ENCODE results near the gene KIF1B.

The KIF1B gene

DNA sequence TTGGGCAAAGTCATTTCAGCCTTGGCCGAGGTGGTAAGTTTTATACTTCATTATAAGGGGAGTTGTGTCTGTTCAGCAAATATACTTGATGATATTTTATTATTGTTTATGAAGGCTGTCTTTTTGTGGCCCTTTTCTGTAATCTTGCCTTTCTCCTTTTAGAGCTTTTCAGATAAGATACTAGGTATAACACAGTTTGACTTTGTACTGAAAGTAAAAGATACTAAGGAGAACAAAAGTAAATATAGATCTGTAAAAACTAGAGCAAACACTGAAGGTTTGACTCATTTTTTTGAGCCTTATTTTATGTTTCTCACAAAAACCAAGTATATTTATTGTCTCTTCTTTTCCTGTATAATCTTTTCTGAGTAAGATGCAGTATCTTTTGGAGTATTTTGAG, 61.9 kb downstream of the KIF1B start:
- ATAC-seq (replicated peaks; ENCODE audit: extremely low read depth, poor library complexity, severe bottlenecking) = no peak
- no peak for DNase-seq (ENCODE audit: low spot score in 2 of 2)
- H3K4me1 Mint-ChIP-seq = no peaks in the 10 kb centered on the region
- no peaks in the 10 kb centered on the region for H3K9me3 Mint-ChIP-seq
- H3K27ac Mint-ChIP-seq (ENCODE audit: low read depth) = no peak overlapping the region
- H3K36me3 Mint-ChIP-seq (ENCODE audit: insufficient read depth) = peaks cover 19% of the 10 kb centered on the region
- H3K4me3 Mint-ChIP-seq = no peak overlapping the region
- H3K27me3 Mint-ChIP-seq = no peaks in the 10 kb centered on the region

GRCh38 chr1:10278880-10279279, 68.5 kb downstream of the KIF1B start:
- Mint-ChIP-seq H3K9me3 (no peaks in the 10 kb centered on the region), H3K36me3 (ENCODE audit: insufficient read depth) (peaks cover 20% of the 10 kb centered on the region), H3K4me1 (no peaks in the 10 kb centered on the region), H3K27me3 (no peaks in the 10 kb centered on the region), H3K4me3 (no peak overlapping the region), H3K27ac (ENCODE audit: low read depth) (no peak overlapping the region)
- DNase-seq (ENCODE audit: low spot score in 2 of 2) (no peak), ATAC-seq (replicated peaks; ENCODE audit: extremely low read depth, poor library complexity, severe bottlenecking) (no peak)

GRCh38 chr1:10280439-10281350, 70.3 kb downstream of the KIF1B start:
- Mint-ChIP-seq H3K36me3 (ENCODE audit: insufficient read depth) (peaks cover 16% of the 10 kb centered on the region), H3K9me3 (no peaks in the 10 kb centered on the region), H3K27ac (ENCODE audit: low read depth) (no peak overlapping the region), H3K27me3 (no peaks in the 10 kb centered on the region), H3K4me1 (no peaks in the 10 kb centered on the region), H3K4me3 (no peak overlapping the region)
- ATAC-seq (replicated peaks; ENCODE audit: extremely low read depth, poor library complexity, severe bottlenecking) (no peak), DNase-seq (ENCODE audit: low spot score in 2 of 2) (no peak)

GRCh38 chr1:10283318-10283984, 73.1 kb downstream of the KIF1B start:
- Mint-ChIP-seq H3K27ac (ENCODE audit: low read depth) (no peak overlapping the region), H3K27me3 (no peaks in the 10 kb centered on the region), H3K36me3 (ENCODE audit: insufficient read depth) (peaks cover 4% of the 10 kb centered on the region), H3K4me3 (no peak overlapping the region), H3K9me3 (no peaks in the 10 kb centered on the region), H3K4me1 (no peaks in the 10 kb centered on the region)
- DNase-seq (ENCODE audit: low spot score in 2 of 2) (no peak), ATAC-seq (replicated peaks; ENCODE audit: extremely low read depth, poor library complexity, severe bottlenecking) (no peak)

GRCh38 chr1:10286244-10286643, 75.9 kb downstream of the KIF1B start:
- ATAC-seq (replicated peaks; ENCODE audit: extremely low read depth, poor library complexity, severe bottlenecking) = no peak
- no peak overlapping the region for H3K27ac Mint-ChIP-seq (ENCODE audit: low read depth)
- no peaks in the 10 kb centered on the region for H3K9me3 Mint-ChIP-seq
- no peaks in the 10 kb centered on the region for H3K27me3 Mint-ChIP-seq
- no peak for DNase-seq (ENCODE audit: low spot score in 2 of 2)
- H3K36me3 Mint-ChIP-seq (ENCODE audit: insufficient read depth) = peaks cover 7% of the 10 kb centered on the region
- no peaks in the 10 kb centered on the region for H3K4me1 Mint-ChIP-seq
- H3K4me3 Mint-ChIP-seq = no peak overlapping the region

- Mint-ChIP-seq H3K27ac (ENCODE audit: low read depth) (no peak overlapping the region), H3K9me3 (no peaks in the 10 kb centered on the region), H3K36me3 (ENCODE audit: insufficient read depth) (peaks cover 8% of the 10 kb centered on the region), H3K4me3 (no peak overlapping the region), H3K4me1 (no peaks in the 10 kb centered on the region), H3K27me3 (no peaks in the 10 kb centered on the region)
- ATAC-seq (replicated peaks; ENCODE audit: extremely low read depth, poor library complexity, severe bottlenecking) (no peak), DNase-seq (ENCODE audit: low spot score in 2 of 2) (no peak)
Observed at GRCh38 chr1:10287023-10287645, 76.8 kb downstream of the KIF1B start.

DNA sequence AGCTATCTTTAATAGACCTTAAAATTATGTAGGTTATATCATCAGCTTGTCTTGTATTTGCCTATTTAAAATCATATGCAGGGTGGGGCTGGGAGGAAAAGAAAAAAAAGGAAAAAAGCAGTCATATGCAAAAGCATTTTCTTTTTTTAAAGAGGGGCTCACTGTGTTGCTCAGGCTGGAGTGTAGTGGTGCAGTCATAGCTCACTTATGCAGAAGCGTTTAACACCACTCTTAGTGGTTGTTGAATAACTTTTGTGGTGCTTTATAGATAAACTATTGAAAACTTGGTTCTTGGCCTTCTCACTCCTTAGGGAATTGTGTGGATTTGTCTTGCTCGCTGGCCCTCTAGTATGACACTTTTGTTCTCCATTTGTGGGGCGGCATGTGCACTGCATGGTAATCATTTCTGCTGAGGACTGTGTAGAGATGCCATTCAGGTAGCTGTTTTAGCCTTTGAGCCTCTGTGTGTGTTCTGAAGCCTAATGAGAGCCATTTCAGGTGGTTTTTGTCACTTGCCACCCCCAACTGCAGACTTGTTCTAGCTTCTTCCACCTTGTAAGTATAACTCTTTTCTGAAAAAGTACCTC, 77.8 kb downstream of the KIF1B start:
- ATAC-seq (replicated peaks; ENCODE audit: extremely low read depth, poor library complexity, severe bottlenecking) (no peak), DNase-seq (ENCODE audit: low spot score in 2 of 2) (no peak)
- peaks cover 8% of the 10 kb centered on the region for H3K36me3 Mint-ChIP-seq (ENCODE audit: insufficient read depth)
- no peaks in the 10 kb centered on the region for H3K4me1 Mint-ChIP-seq
- H3K27me3 Mint-ChIP-seq = no peaks in the 10 kb centered on the region
- no peak overlapping the region for H3K4me3 Mint-ChIP-seq
- no peak overlapping the region for H3K27ac Mint-ChIP-seq (ENCODE audit: low read depth)
- H3K9me3 Mint-ChIP-seq = no peaks in the 10 kb centered on the region

DNA sequence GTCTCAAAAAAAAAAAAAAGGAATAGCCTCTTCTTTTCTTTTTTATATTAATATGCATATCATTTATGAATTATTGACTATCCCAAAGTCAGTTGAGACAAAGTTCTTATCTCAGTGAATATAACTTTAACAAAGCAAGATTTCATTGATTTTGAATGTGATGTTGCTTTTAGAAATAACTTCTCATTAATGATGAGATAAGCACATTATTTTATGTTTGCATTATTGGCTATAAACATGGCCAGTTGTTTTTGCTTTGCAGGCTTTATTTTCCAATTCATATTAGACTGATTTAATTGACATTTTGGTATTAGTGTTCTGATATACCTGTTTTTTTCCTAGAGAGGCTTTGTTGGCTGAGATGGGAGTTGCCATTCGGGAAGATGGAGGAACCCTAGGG, 81.3 kb downstream of the KIF1B start:
- Mint-ChIP-seq H3K9me3 (no peaks in the 10 kb centered on the region), H3K27me3 (no peaks in the 10 kb centered on the region), H3K4me1 (no peaks in the 10 kb centered on the region), H3K27ac (ENCODE audit: low read depth) (no peak overlapping the region), H3K4me3 (no peak overlapping the region), H3K36me3 (ENCODE audit: insufficient read depth) (peaks cover 18% of the 10 kb centered on the region)
- DNase-seq (ENCODE audit: low spot score in 2 of 2) = no peak
- ATAC-seq (replicated peaks; ENCODE audit: extremely low read depth, poor library complexity, severe bottlenecking) = no peak

DNA sequence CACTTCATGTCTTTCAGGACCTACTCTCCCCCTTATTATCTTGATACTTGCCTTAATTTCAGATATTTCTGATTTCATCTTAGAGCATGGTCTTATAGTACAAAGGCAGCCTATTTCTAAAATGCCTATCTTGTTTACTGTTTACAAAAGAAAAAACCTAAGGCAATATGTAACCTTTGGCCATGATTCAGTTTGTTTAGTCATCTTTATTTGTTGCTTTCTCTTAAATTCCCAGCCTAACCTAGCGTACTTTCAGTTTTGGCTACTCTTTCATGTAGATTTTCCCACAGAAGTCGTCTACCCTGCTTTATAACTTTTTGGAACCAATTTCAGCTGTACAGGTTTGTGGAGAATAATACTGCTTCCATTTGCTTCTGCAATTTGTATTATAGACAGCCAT, 81.8 kb downstream of the KIF1B start:
- Mint-ChIP-seq H3K36me3 (ENCODE audit: insufficient read depth) (peaks cover 23% of the 10 kb centered on the region), H3K9me3 (no peaks in the 10 kb centered on the region), H3K27me3 (no peaks in the 10 kb centered on the region), H3K4me1 (no peaks in the 10 kb centered on the region), H3K27ac (ENCODE audit: low read depth) (no peak overlapping the region), H3K4me3 (no peak overlapping the region)
- DNase-seq (ENCODE audit: low spot score in 2 of 2) (no peak), ATAC-seq (replicated peaks; ENCODE audit: extremely low read depth, poor library complexity, severe bottlenecking) (no peak)

GRCh38 chr1:10295481-10296085, 85.2 kb downstream of the KIF1B start:
- H3K27ac Mint-ChIP-seq (ENCODE audit: low read depth) = no peak overlapping the region
- H3K27me3 Mint-ChIP-seq = no peaks in the 10 kb centered on the region
- no peak for ATAC-seq (replicated peaks; ENCODE audit: extremely low read depth, poor library complexity, severe bottlenecking)
- no peaks in the 10 kb centered on the region for H3K4me1 Mint-ChIP-seq
- DNase-seq (ENCODE audit: low spot score in 2 of 2) = no peak
- H3K36me3 Mint-ChIP-seq (ENCODE audit: insufficient read depth) = peaks cover 25% of the 10 kb centered on the region
- no peak overlapping the region for H3K4me3 Mint-ChIP-seq
- no peaks in the 10 kb centered on the region for H3K9me3 Mint-ChIP-seq

DNA sequence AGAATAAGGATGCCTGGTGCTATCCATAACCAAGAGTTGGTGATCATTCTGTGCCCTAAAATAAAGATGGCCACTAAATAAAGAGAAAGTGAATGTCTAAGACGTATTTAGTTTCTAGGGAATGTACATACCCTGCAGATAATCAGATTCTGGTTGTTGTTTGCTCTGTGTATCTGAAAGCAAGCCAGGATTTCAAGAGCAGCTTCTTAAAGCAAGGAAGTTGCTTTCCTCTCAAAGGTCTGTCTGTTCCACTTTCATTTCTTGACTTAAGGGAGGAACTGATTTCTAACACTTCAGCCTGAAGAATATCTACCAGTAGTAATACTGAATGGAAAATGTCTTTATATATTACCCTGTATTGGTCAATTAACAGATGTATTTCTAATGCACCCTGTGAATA, 88.8 kb downstream of the KIF1B start:
- peaks cover 28% of the 10 kb centered on the region for H3K36me3 Mint-ChIP-seq (ENCODE audit: insufficient read depth)
- no peaks in the 10 kb centered on the region for H3K4me1 Mint-ChIP-seq
- H3K27ac Mint-ChIP-seq (ENCODE audit: low read depth) = no peak overlapping the region
- DNase-seq (ENCODE audit: low spot score in 2 of 2) (no peak), ATAC-seq (replicated peaks; ENCODE audit: extremely low read depth, poor library complexity, severe bottlenecking) (no peak)
- no peak overlapping the region for H3K4me3 Mint-ChIP-seq
- no peaks in the 10 kb centered on the region for H3K9me3 Mint-ChIP-seq
- H3K27me3 Mint-ChIP-seq = no peaks in the 10 kb centered on the region

DNA sequence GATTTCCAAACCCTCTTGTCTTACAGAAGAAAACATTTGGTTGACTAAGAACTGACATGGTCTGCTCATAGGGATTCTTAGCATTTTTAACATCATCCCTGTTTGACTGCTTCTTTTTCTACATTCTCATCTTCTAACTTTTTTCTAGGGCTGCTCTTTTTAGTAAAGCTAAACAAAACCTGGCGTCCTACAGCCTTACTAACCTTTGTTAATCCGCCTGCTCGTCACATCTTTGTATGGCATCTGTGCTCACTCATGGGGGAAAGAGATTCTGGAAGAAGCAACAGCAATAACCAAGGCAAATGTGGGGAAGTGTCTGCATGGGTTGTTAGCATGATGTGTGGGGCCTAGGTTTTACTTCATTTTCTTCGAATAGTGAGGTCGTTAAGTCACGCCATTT, 92.0 kb downstream of the KIF1B start:
- Mint-ChIP-seq H3K9me3 (no peaks in the 10 kb centered on the region), H3K27ac (ENCODE audit: low read depth) (peak overlapping the region; percentile 52), H3K27me3 (no peaks in the 10 kb centered on the region), H3K4me3 (no peak overlapping the region), H3K4me1 (peaks cover 5% of the 10 kb centered on the region), H3K36me3 (ENCODE audit: insufficient read depth) (peaks cover 12% of the 10 kb centered on the region)
- DNase-seq (ENCODE audit: low spot score in 2 of 2) = no peak
- no peak for ATAC-seq (replicated peaks; ENCODE audit: extremely low read depth, poor library complexity, severe bottlenecking)
